Spleen (tissue), 7 donors: ENCODE measurements around the gene IMMP2L.

Source experiments
- POLR2A ChIP-seq, 3 donors: fragments of 450-650 bp; IDR thresholded peaks; one replicate each; pipeline ENCODE4 v1.5.1; 2017; ENCODE audit warnings: antibody characterized with exemption in 3 of 3, mild to moderate bottlenecking in 1 of 3
- POLR2AphosphoS5 ChIP-seq, 3 donors: sonication (generic); formaldehyde crosslinking; IDR thresholded peaks; one replicate each; pipeline ENCODE4 v1.5.1; 2017; ENCODE audit warnings: antibody characterized with exemption in 3 of 3
- TF ChIP-seq, protein P1 (sequence below), 11 experiments: fragments of 200-600 bp in 7 of 11; fragments of 450-650 bp in 4 of 11; sonication (generic) in 4 of 11; IDR thresholded peaks in 8 of 11; conservative IDR thresholded peaks in 3 of 11; 1 replicate in 7 of 11; 2 replicates in 4 of 11; pipeline versions ENCODE4 v1.4.0 to v1.8.0; 2016 to 2021; ENCODE audit warnings: antibody characterized with exemption in 11 of 11, inconsistent platforms in 4 of 11, mild to moderate bottlenecking in 1 of 11
- donor health status: DM: no; HTN: no; CAD: no; lungs with moderate emphysema.
- donor health status: DM: no; HTN: no; CAD: no.
- donor health status: DM: no; HTN: no; CAD: no.

DNA sequence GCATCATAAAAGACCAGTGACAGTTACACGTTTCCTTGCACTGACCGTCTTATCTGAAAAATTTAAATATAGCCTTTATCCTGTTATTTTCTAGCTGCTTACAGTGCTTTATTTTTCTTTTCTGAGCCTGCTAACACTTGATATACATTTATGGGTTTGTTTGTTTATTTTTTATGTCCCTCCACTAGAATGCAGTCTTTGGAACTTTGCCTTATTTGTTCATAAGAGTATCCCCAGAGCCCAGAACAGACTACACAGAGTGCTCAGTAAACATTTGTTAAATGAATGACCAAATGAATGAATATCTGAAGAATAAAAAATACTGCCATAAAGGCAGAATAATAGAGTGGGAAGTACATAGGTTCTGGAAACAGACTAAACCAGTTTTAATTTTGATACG is 673.7 kb downstream of the IMMP2L start:
- TF ChIP-seq, protein P1, sequence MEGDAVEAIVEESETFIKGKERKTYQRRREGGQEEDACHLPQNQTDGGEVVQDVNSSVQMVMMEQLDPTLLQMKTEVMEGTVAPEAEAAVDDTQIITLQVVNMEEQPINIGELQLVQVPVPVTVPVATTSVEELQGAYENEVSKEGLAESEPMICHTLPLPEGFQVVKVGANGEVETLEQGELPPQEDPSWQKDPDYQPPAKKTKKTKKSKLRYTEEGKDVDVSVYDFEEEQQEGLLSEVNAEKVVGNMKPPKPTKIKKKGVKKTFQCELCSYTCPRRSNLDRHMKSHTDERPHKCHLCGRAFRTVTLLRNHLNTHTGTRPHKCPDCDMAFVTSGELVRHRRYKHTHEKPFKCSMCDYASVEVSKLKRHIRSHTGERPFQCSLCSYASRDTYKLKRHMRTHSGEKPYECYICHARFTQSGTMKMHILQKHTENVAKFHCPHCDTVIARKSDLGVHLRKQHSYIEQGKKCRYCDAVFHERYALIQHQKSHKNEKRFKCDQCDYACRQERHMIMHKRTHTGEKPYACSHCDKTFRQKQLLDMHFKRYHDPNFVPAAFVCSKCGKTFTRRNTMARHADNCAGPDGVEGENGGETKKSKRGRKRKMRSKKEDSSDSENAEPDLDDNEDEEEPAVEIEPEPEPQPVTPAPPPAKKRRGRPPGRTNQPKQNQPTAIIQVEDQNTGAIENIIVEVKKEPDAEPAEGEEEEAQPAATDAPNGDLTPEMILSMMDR (IDR thresholded peaks at IDR 0.05 in 8 of 11, conservative IDR thresholded peaks at IDR 0.05 in 3 of 11) = no peak
- TF ChIP-seq POLR2A (IDR thresholded peaks at IDR 0.05) (no peak), POLR2AphosphoS5 (IDR thresholded peaks at IDR 0.05) (no peak)
